GM20000 (cell line): ENCODE results near the gene TBC1D3B.

Experiments used
- DNase-seq: peaks from one replicate; pipeline ENCODE4 v3.0.0; 2012; ENCODE audit warnings: low spot score
- CTCF ChIP-seq: IDR thresholded peaks from 2 replicates; pipeline ENCODE4 v1.5.1; 2012; ENCODE audit warnings: mild to moderate bottlenecking, control low read depth; ENCODE audit errors: extremely low read depth, missing control alignments

TBC1D3B gene

GRCh38 chr17:36144014-36144413 lies 32.4 kb downstream of the TBC1D3B start:
- no peak for DNase-seq
- no peak for TF ChIP-seq CTCF

GRCh38 chr17:36142806-36143205 lies 33.6 kb downstream of the TBC1D3B start:
- DNase-seq: no peak
- no peak for TF ChIP-seq CTCF

- TF ChIP-seq CTCF: no peak
- no peak for DNase-seq
Observed at GRCh38 chr17:36142235-36142634, 34.2 kb downstream of the TBC1D3B start.

- DNase-seq: no peak
- no peak for TF ChIP-seq CTCF
Observed at GRCh38 chr17:36136439-36136838, 40.0 kb downstream of the TBC1D3B start.

GRCh38 chr17:36136036-36136435 lies 40.4 kb downstream of the TBC1D3B start:
- no peak for TF ChIP-seq CTCF
- DNase-seq: no peak

- DNase-seq: no peak
- no peak for TF ChIP-seq CTCF
Observed at GRCh38 chr17:36135465-36135864, 41.0 kb downstream of the TBC1D3B start.

- DNase-seq: no peak
- no peak for TF ChIP-seq CTCF
Observed at GRCh38 chr17:36133602-36134236, 42.7 kb downstream of the TBC1D3B start.
